ENCODE data around the gene IL12RB2.

- TF ChIP-seq CTCF (IDR thresholded peaks at IDR 0.05; ENCODE audit: low read depth, low read length), result peak; percentile 29
- TF ChIP-seq POLR2A (IDR thresholded peaks at IDR 0.05; ENCODE audit: extremely low read depth, insufficient read length), result no peak
These were observed 46.0 kb upstream of the IL12RB2 start for GRCh38 chr1:67261680-67262079.

Measured in NB4 (cell line).